Neural progenitor cell (in vitro differentiated cells): Measurements from ENCODE around the gene LRGUK. TPM values are rescaled to one million over a fixed set of nuclear protein-coding genes. Genes with fewer than 3 reads are reported as not detected.

ENCODE experiments used
- DNase-seq: peaks from one replicate; pipeline ENCODE4 v3.0.0-alpha.2; 2016; ENCODE audit warnings: low spot score
- H2AFZ ChIP-seq: fragments of 200-600 bp; sonication (generic); replicated peaks from 2 replicates; pipeline ENCODE4 v1.6.1; 2016; ENCODE audit warnings: antibody characterized with exemption
- H3F3A ChIP-seq: fragments of 200-600 bp; sonication (generic); 2 replicates; pipeline ENCODE4 v1.6.1; 2016; ENCODE audit warnings: antibody characterized with exemption, low read depth
- H3K27ac ChIP-seq: fragments of 200-600 bp; sonication (generic); 2 replicates; pipeline ENCODE4 v1.5.1; 2016; ENCODE audit warnings: mild to moderate bottlenecking
- H3K27me3 ChIP-seq: fragments of 200-600 bp; sonication (generic); 2 replicates; pipeline ENCODE4 v1.6.1; 2016; ENCODE audit warnings: mild to moderate bottlenecking, moderate library complexity
- H3K36me3 ChIP-seq: fragments of 200-600 bp; sonication (generic); 2 replicates; pipeline ENCODE4 v1.5.1; 2016
- H3K4me1 ChIP-seq: fragments of 200-600 bp; sonication (generic); 2 replicates; pipeline ENCODE4 v1.6.1; 2016; ENCODE audit warnings: mixed run types
- H3K4me2 ChIP-seq: fragments of 200-600 bp; sonication (generic); 2 replicates; pipeline ENCODE4 v1.6.1; 2016
- H3K4me3 ChIP-seq: fragments of 200-600 bp; sonication (generic); 2 replicates; pipeline ENCODE4 v1.5.1; 2016
- H3K79me2 ChIP-seq: fragments of 200-600 bp; sonication (generic); 2 replicates; pipeline ENCODE4 v1.6.1; 2016; ENCODE audit warnings: low read depth
- H3K9ac ChIP-seq: fragments of 200-600 bp; sonication (generic); 2 replicates; pipeline ENCODE4 v1.6.1; 2016
- H3K9me3 ChIP-seq: fragments of 200-600 bp; sonication (generic); 2 replicates; pipeline ENCODE4 v1.5.1; 2016; ENCODE audit warnings: low read depth
- H4K20me1 ChIP-seq: fragments of 200-600 bp; sonication (generic); 2 replicates; pipeline ENCODE4 v1.6.1; 2016; ENCODE audit warnings: low read depth
- H3K27ac Mint-ChIP-seq: 3 replicates; pipeline ENCODE4 v1.8.0; 2021; ENCODE audit warnings: mixed read lengths
- H3K27me3 Mint-ChIP-seq: 2 replicates; pipeline ENCODE4 v1.8.0; 2022; ENCODE audit warnings: low read depth, mild to moderate bottlenecking, inconsistent platforms, moderate library complexity, mixed read lengths; ENCODE audit not compliant: insufficient read depth
- H3K36me3 Mint-ChIP-seq: 3 replicates; pipeline ENCODE4 v1.8.0; 2021; ENCODE audit warnings: mixed read lengths
- H3K4me1 Mint-ChIP-seq: 3 replicates; pipeline ENCODE4 v1.8.0; 2021; ENCODE audit warnings: mixed read lengths
- H3K4me3 Mint-ChIP-seq: 3 replicates; pipeline ENCODE4 v1.8.0; 2021; ENCODE audit warnings: mild to moderate bottlenecking, moderate library complexity, mixed read lengths
- H3K9me3 Mint-ChIP-seq: 3 replicates; pipeline ENCODE4 v1.8.0; 2020; ENCODE audit warnings: mixed read lengths
- EZH2 ChIP-seq: fragments of 200-600 bp; sonication (generic); IDR thresholded peaks from 2 replicates; pipeline ENCODE4 v1.6.1; 2017; ENCODE audit warnings: antibody characterized with exemption, mild to moderate bottlenecking, moderate library complexity
- EZH2phosphoT487 ChIP-seq: fragments of 200-600 bp; sonication (generic); IDR thresholded peaks from 2 replicates; pipeline ENCODE4 v1.6.1; 2017; ENCODE audit warnings: antibody characterized with exemption
- total RNA-seq: library from RNA; depleted of rRNA; stranded (reverse); fragments of >200 nt; gene quantifications from 2 replicates; pipeline ENCODE4 v1.2.3, GENCODE V29; 2015; ENCODE audit warnings: low replicate concordance
- TF ChIP-seq, protein P1 (sequence below): fragments of 200-600 bp; sonication (generic); IDR thresholded peaks from 2 replicates; pipeline ENCODE4 v1.5.1; 2017; ENCODE audit warnings: antibody characterized with exemption, mild to moderate bottlenecking

Gene LRGUK
- total RNA-seq, 1 donor from 2014 or later: 1.1 TPM

DNA sequence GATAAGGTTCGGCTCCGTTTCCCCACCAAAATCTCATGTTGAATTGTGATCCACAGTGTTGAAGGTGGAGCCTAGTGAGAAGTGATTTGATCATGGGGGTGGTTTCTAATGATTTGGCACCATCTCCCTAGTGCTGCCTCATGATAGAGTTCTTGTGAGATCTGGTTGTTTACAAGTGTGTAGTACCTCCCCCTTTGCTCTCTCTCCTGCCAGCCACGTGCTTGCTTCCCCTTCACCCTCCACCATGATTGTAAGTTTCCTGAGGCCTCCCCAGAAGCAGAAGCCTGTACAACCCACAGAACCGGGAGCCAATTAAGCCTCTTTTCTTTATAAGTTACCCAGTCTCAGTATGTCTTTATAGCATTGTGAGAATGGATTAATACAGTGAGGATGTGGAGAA, 12.1 kb upstream of the LRGUK start:
- TF ChIP-seq, protein P1, sequence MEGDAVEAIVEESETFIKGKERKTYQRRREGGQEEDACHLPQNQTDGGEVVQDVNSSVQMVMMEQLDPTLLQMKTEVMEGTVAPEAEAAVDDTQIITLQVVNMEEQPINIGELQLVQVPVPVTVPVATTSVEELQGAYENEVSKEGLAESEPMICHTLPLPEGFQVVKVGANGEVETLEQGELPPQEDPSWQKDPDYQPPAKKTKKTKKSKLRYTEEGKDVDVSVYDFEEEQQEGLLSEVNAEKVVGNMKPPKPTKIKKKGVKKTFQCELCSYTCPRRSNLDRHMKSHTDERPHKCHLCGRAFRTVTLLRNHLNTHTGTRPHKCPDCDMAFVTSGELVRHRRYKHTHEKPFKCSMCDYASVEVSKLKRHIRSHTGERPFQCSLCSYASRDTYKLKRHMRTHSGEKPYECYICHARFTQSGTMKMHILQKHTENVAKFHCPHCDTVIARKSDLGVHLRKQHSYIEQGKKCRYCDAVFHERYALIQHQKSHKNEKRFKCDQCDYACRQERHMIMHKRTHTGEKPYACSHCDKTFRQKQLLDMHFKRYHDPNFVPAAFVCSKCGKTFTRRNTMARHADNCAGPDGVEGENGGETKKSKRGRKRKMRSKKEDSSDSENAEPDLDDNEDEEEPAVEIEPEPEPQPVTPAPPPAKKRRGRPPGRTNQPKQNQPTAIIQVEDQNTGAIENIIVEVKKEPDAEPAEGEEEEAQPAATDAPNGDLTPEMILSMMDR: no peak
- TF ChIP-seq EZH2 (no peak), EZH2phosphoT487 (no peak)
- H3K4me1 ChIP-seq: no peaks in the 10 kb centered on the region
- H3K27me3 ChIP-seq: no peaks in the 10 kb centered on the region
- no peaks in the 10 kb centered on the region for H3K36me3 Mint-ChIP-seq
- no peaks in the 10 kb centered on the region for H4K20me1 ChIP-seq
- DNase-seq: no peak
- no peaks in the 10 kb centered on the region for H3K79me2 ChIP-seq
- no peak overlapping the region for H3K27ac ChIP-seq
- no peak overlapping the region for H3K4me3 Mint-ChIP-seq
- H2AFZ ChIP-seq: no peak overlapping the region
- H3K4me3 ChIP-seq: no peak overlapping the region
- H3K9me3 ChIP-seq: no peaks in the 10 kb centered on the region
- H3K4me2 ChIP-seq: no peak overlapping the region
- H3K9ac ChIP-seq: no peak overlapping the region
- H3K27me3 Mint-ChIP-seq: no peaks in the 10 kb centered on the region
- H3K4me1 Mint-ChIP-seq: no peaks in the 10 kb centered on the region
- H3K27ac Mint-ChIP-seq: no peak overlapping the region
- H3K9me3 Mint-ChIP-seq: peaks cover 4% of the 10 kb centered on the region
- no peaks in the 10 kb centered on the region for H3K36me3 ChIP-seq
- no peaks in the 10 kb centered on the region for H3F3A ChIP-seq

DNA sequence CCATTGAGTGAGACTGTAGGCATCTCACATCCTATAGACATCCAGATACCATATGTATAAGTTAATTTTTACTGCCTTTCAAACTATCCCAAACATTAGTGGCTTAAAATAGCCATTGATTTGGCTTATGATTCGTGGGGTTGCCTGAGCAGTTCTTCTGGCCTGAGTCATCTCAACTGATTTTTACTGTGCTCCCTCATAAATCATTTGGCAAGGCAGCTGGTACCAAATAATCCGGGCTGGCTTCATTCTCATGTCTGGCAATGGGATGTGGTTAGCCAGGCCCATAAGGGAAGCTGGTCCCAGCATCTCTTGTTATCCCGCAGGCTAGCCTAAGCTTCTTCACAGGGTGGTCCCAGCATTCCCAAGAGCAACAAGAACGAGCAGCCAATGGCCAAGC, 6.7 kb upstream of the LRGUK start:
- no peaks in the 10 kb centered on the region for H3K36me3 Mint-ChIP-seq
- TF ChIP-seq EZH2phosphoT487 (no peak), EZH2 (no peak)
- TF ChIP-seq, protein P1: no peak
- no peaks in the 10 kb centered on the region for H3K9me3 Mint-ChIP-seq
- H3K27ac ChIP-seq: no peak overlapping the region
- no peak overlapping the region for H3K27ac Mint-ChIP-seq
- no peaks in the 10 kb centered on the region for H3K9me3 ChIP-seq
- no peak overlapping the region for H3K4me3 ChIP-seq
- no peak overlapping the region for H2AFZ ChIP-seq
- H3K4me2 ChIP-seq: no peak overlapping the region
- no peak overlapping the region for H3K4me3 Mint-ChIP-seq
- no peaks in the 10 kb centered on the region for H3K4me1 ChIP-seq
- H3K36me3 ChIP-seq: no peaks in the 10 kb centered on the region
- H4K20me1 ChIP-seq: no peaks in the 10 kb centered on the region
- H3K27me3 Mint-ChIP-seq: no peaks in the 10 kb centered on the region
- H3K9ac ChIP-seq: no peak overlapping the region
- H3K79me2 ChIP-seq: no peaks in the 10 kb centered on the region
- no peaks in the 10 kb centered on the region for H3K4me1 Mint-ChIP-seq
- no peak for DNase-seq
- H3F3A ChIP-seq: no peaks in the 10 kb centered on the region
- H3K27me3 ChIP-seq: no peaks in the 10 kb centered on the region

DNA sequence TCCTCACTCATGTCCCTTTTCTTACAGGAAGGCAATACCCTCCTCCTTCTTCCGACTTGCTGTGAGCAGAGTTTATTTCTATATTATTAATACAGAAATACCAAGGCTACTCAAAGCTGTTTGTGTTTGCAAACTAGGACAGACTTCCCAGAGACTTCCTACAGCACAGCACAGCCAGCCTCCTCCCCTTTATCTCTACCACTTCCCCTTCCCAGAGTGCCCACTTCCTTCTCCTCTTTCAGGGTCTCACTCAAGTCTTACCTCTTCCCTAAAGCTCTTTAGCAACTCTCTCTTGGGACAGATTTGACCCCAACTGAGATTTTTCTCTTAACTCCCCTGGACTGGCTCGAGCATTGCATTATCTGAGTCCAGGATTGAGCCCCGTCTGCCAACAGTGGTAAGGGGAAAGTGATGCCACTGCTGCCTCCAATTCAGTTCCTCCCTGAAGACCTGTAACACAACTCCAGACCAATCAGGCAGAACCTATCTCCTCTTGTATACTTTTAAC, 5.5 kb upstream of the LRGUK start:
- no peak overlapping the region for H3K27ac Mint-ChIP-seq
- Histone ChIP-seq H3K36me3 (no peaks in the 10 kb centered on the region), H3K79me2 (no peaks in the 10 kb centered on the region), H2AFZ (no peak overlapping the region), H3K9ac (no peak overlapping the region), H3K4me1 (no peaks in the 10 kb centered on the region), H3F3A (no peaks in the 10 kb centered on the region), H4K20me1 (no peaks in the 10 kb centered on the region), H3K27me3 (peaks cover 9% of the 10 kb centered on the region), H3K27ac (no peak overlapping the region), H3K4me2 (no peak overlapping the region), H3K9me3 (no peaks in the 10 kb centered on the region), H3K4me3 (no peak overlapping the region)
- DNase-seq: no peak
- TF ChIP-seq EZH2 (no peak), EZH2phosphoT487 (no peak)
- TF ChIP-seq, protein P1: no peak
- H3K4me3 Mint-ChIP-seq: no peak overlapping the region
- H3K9me3 Mint-ChIP-seq: no peaks in the 10 kb centered on the region
- H3K27me3 Mint-ChIP-seq: no peaks in the 10 kb centered on the region
- H3K4me1 Mint-ChIP-seq: peaks cover 8% of the 10 kb centered on the region
- no peaks in the 10 kb centered on the region for H3K36me3 Mint-ChIP-seq
